PC-9 (cell line): ENCODE measurements around the gene HSFX4. TPM values are rescaled to one million over a fixed set of nuclear protein-coding genes. Genes with fewer than 3 reads are reported as not detected.

ENCODE experiments used
- BruUV-seq: library from RNA; stranded (reverse); fragments of 400-500 nt; replicated peaks from 2 replicates; lab custom pipeline; 2021; lab: Mats Ljungman, UMichigan
- CTCF ChIA-PET: fragments of 300-600 bp; sonication (Branson Sonifier 250); formaldehyde crosslinking; loops from one replicate; lab custom pipeline; 2022; ENCODE audit warnings: antibody characterized with exemption; lab: Charles Lee
- POLR2A ChIA-PET: fragments of 300-600 bp; sonication (Branson Sonifier 250); formaldehyde crosslinking; loops from one replicate; lab custom pipeline; 2022; ENCODE audit warnings: antibody characterized with exemption; ENCODE audit not compliant: unreplicated experiment; lab: Charles Lee
- DNase-seq, 2 experiments: peaks; one replicate each; pipeline versions ENCODE4 v3.0.0 to v3.0.0-alpha.2; 2015 to 2022; ENCODE audit warnings: mixed read lengths in 1 of 2
- H2AFZ ChIP-seq: fragments of 200-600 bp; sonication (generic); 2 replicates; pipeline ENCODE4 v1.8.1; 2017; ENCODE audit warnings: antibody characterized with exemption
- H3F3A ChIP-seq: fragments of 200-600 bp; sonication (generic); 2 replicates; pipeline ENCODE4 v1.8.1; 2017; ENCODE audit warnings: antibody characterized with exemption, mild to moderate bottlenecking, low read depth; ENCODE audit not compliant: insufficient read depth
- H3K27ac ChIP-seq: fragments of 200-600 bp; sonication (generic); 2 replicates; pipeline ENCODE4 v1.6.1; 2016; ENCODE audit warnings: mixed run types
- H3K27me3 ChIP-seq: fragments of 200-600 bp; sonication (generic); 2 replicates; pipeline ENCODE4 v1.6.1; 2016; ENCODE audit warnings: low read depth, mixed run types; ENCODE audit not compliant: insufficient read depth
- H3K36me3 ChIP-seq: fragments of 200-600 bp; sonication (generic); 2 replicates; pipeline ENCODE4 v1.6.1; 2016; ENCODE audit warnings: low read depth, mixed run types
- H3K4me1 ChIP-seq: fragments of 200-600 bp; sonication (generic); replicated peaks from 2 replicates; pipeline ENCODE4 v1.6.1; 2016; ENCODE audit warnings: mixed run types; ENCODE audit not compliant: insufficient read depth
- H3K4me2 ChIP-seq: fragments of 200-600 bp; sonication (generic); 2 replicates; pipeline ENCODE4 v1.6.1; 2017; ENCODE audit warnings: mixed run types
- H3K4me3 ChIP-seq: fragments of 200-600 bp; sonication (generic); 2 replicates; pipeline ENCODE4 v1.6.1; 2016; ENCODE audit warnings: mixed run types
- H3K79me2 ChIP-seq: fragments of 200-600 bp; sonication (generic); 2 replicates; pipeline ENCODE4 v1.6.1; 2017; ENCODE audit warnings: low read depth, mixed run types
- H3K9me2 ChIP-seq: fragments of 200-600 bp; sonication (generic); 2 replicates; pipeline ENCODE4 v1.8.1; 2017; ENCODE audit warnings: mild to moderate bottlenecking; ENCODE audit not compliant: insufficient read depth
- H3K9me3 ChIP-seq: fragments of 200-600 bp; sonication (generic); 2 replicates; pipeline ENCODE4 v1.8.1; 2016; ENCODE audit warnings: low read depth; ENCODE audit not compliant: insufficient read depth
- H4K20me1 ChIP-seq: fragments of 200-600 bp; sonication (generic); 2 replicates; pipeline ENCODE4 v1.8.1; 2017; ENCODE audit not compliant: insufficient read depth
- CTCF ChIP-seq: fragments of 200-600 bp; sonication (generic); conservative IDR thresholded peaks from 2 replicates; pipeline ENCODE4 v1.6.1; 2017; ENCODE audit warnings: mixed run types, antibody characterized with exemption, mild to moderate bottlenecking, moderate library complexity
- EZH2 ChIP-seq: fragments of 200-600 bp; sonication (generic); IDR thresholded peaks from 2 replicates; pipeline ENCODE4 v1.8.0; 2017; ENCODE audit warnings: antibody characterized with exemption, low read depth
- intact Hi-C: fragments of 100-400 bp; cut with micrococcal nuclease; formaldehyde crosslinking; loops from one replicate; pipeline ENCODE4 v1.10.0; 2022; ENCODE audit not compliant: unreplicated experiment
- total RNA-seq: library from RNA; stranded (reverse); gene quantifications from 2 replicates; pipeline ENCODE4 v1.2.3, GENCODE V29; 2021

Gene HSFX4
- total RNA-seq, 1 experiment from 2014 or later: not detected

- Histone ChIP-seq H3K9me3 (no peaks in the 10 kb centered on the region), H3K9me2 (no peaks in the 10 kb centered on the region), H3K4me2 (no peak overlapping the region), H4K20me1 (no peaks in the 10 kb centered on the region), H3K36me3 (no peaks in the 10 kb centered on the region), H3K4me3 (no peak overlapping the region), H3K79me2 (no peaks in the 10 kb centered on the region), H3K27me3 (no peaks in the 10 kb centered on the region), H3F3A (no peaks in the 10 kb centered on the region), H2AFZ (no peak overlapping the region), H3K4me1 (no peaks in the 10 kb centered on the region), H3K27ac (no peak overlapping the region)
- no TSS peak for BruUV-seq
- intact Hi-C loops: no loop called here
- no peak for DNase-seq
- ChIA-PET POLR2A (no interaction called here), CTCF (no interaction called here)
- no peak for TF ChIP-seq EZH2
- no peak for TF ChIP-seq CTCF
Observed at GRCh38 chrX:149903889-149904748, 25.3 kb upstream of the HSFX4 start.

- POLR2A ChIA-PET: no interaction called here
- Histone ChIP-seq H3K27ac (no peak overlapping the region), H3K79me2 (no peaks in the 10 kb centered on the region), H3K9me3 (no peaks in the 10 kb centered on the region), H3K4me1 (no peaks in the 10 kb centered on the region), H3K27me3 (no peaks in the 10 kb centered on the region), H3K4me2 (no peak overlapping the region), H4K20me1 (no peaks in the 10 kb centered on the region), H2AFZ (no peak overlapping the region), H3K9me2 (no peaks in the 10 kb centered on the region), H3K36me3 (no peaks in the 10 kb centered on the region), H3F3A (peaks cover 3% of the 10 kb centered on the region), H3K4me3 (no peak overlapping the region)
- no peak for DNase-seq
- CTCF ChIA-PET: no interaction called here
- no peak for TF ChIP-seq CTCF
- TF ChIP-seq EZH2: no peak
- intact Hi-C loops: no loop called here
- no TSS peak for BruUV-seq
Observed at GRCh38 chrX:149908308-149908707, 21.1 kb upstream of the HSFX4 start.

GRCh38 chrX:149908727-149909126 is 20.6 kb upstream of the HSFX4 start:
- Histone ChIP-seq H3K9me3 (no peaks in the 10 kb centered on the region), H3K4me3 (no peak overlapping the region), H3K27ac (no peak overlapping the region), H4K20me1 (no peaks in the 10 kb centered on the region), H3K27me3 (no peaks in the 10 kb centered on the region), H3F3A (peaks cover 3% of the 10 kb centered on the region), H2AFZ (no peak overlapping the region), H3K79me2 (no peaks in the 10 kb centered on the region), H3K9me2 (no peaks in the 10 kb centered on the region), H3K4me2 (no peak overlapping the region), H3K36me3 (no peaks in the 10 kb centered on the region), H3K4me1 (no peaks in the 10 kb centered on the region)
- no TSS peak for BruUV-seq
- no peak for DNase-seq
- TF ChIP-seq EZH2 (no peak), CTCF (no peak)
- POLR2A ChIA-PET: no interaction called here
- CTCF ChIA-PET: no interaction called here
- intact Hi-C loops: no loop called here
